HG03196 (cell line): ENCODE results near the gene CLTA.

Experiments used
- ATAC-seq: cut with Tn5 transposase; IDR thresholded peaks from one replicate; pipeline ENCODE4 v1.9.1; 2021; ENCODE audit not compliant: unreplicated experiment

Gene CLTA

DNA sequence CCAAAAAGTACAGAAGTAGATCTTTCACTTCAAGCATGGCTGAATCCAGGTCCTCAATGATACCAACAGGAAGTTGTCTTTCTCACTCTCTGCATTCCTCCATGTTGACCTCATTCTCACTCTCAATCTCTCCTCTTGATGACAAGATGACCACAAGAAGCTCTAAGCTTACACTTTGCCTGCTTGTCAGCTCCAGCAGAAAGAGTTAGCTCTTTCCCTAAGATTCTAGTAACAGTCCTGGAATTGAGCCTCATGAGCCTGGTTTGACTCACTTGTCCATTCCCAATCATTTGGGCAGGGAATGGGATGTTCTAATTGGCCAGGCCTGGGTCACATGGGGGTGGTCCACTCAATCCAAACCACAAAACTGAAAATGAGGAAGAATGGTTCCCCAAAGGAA, 3.3 kb upstream of the CLTA start:
- no peak for ATAC-seq

DNA sequence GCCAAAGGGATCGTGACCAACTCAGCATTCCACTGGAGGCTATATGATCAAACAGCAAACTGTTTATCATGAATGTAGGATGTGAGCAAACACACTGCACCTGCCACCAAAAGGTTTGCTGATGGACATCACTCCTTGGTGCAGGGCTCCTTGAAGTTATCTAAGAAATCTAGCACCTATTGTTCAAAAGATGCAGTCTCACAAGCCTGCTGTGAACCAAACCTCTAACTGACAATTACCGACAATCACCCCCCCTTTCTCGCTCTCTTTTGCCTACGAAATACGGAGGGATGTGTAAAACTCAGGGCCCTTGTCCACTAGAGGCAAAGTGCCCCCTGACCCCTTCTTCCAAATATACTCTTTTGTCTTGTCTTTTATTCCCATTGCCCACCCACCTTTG, 2.5 kb upstream of the CLTA start:
- ATAC-seq = no peak

DNA sequence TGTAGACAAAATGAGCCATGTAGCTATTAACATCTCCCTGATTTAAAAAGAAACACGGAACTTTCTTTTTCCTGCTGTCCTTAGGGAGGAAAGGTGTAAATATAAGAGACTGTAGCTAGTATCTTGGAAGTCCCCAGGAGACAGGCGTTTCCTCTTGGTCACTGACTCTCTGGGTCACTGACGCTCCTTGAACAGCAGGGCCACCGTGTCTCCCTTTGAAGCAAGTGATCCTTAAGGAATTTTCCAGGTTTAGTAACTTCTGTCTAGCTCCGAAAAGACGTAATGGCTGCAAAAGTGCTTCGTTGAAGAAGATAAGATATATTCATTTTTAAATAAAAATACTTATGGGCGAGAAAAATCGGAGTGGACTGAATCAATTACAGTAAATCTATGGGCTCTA, 745 bp upstream of the CLTA start:
- no peak for ATAC-seq

DNA sequence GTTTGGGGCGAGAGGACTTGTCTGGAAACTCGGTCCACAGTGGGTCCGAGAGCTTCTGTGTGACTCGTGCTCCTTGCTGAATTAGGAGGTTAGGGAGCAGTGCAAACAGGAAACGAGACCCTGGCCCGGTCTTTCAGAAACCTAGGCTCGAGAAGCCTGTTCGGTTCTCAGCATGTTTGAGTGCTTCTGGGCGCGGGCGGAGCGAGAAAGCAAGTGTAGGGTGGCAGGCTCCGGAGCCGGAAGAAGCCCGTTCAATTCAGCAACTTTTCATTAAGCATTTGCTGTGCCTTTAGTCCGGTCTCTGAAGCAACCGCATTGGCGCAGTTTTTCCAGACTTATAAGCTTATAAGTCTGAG, 547 bp downstream of the CLTA start:
- peak; percentile 16 for ATAC-seq

DNA sequence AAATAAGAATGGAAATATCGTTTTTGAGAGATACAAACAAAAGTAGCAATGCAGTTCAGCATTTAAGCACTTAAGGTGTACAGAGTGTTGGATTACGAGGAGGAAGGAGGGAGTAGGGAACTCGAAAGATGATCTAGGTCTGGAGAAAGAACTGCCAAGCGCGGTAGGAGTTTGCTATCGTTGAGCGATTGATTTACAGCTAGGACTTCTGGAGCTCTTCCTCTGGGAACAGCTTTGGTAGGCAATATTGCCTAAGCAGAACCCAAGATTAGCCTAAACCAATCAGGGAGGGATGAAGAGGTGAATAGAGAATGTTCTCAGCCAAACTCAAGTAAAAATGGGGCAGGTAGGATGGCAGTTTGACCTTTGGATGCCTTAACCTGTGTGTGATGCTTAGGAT, 965 bp downstream of the CLTA start:
- ATAC-seq = no peak

DNA sequence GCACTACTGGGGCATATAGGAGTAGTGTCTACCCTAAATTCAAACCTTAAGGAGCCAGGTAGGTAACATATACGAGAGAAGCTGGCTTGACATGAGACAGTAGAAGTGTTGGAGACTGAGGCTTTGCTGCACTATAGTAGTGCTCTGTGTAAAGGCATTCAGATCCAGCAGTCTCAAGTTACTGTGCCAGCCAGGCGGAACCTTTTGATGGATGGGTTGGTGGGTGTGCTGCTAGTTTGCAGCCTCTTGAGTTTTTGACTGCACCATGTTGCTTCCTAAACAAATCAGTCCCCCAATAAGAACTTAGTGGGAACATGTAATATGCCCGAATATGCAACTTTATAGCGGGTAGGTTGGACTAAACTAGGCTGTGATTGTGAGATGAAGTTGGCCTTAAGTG, 1.5 kb downstream of the CLTA start:
- ATAC-seq = no peak

DNA sequence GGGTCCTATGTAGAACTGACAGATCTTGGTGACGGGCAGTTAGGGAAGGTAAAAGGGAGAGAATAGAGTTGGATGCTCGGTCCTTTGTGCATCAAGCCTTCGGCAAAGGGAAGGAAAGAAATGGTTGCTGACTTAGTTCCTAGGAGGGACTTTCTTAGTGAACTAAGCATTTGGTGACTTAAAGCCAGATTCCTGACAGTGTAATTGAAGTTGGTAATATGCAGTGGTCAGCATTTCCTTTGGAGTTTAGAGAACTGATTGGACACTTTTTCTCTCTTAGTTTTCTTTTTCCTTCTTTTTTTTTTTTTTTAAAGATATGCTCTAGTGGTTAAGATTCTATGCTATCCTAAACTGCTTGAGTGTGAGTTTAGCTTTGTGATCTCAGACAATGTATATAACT, 2.3 kb downstream of the CLTA start:
- no peak for ATAC-seq

DNA sequence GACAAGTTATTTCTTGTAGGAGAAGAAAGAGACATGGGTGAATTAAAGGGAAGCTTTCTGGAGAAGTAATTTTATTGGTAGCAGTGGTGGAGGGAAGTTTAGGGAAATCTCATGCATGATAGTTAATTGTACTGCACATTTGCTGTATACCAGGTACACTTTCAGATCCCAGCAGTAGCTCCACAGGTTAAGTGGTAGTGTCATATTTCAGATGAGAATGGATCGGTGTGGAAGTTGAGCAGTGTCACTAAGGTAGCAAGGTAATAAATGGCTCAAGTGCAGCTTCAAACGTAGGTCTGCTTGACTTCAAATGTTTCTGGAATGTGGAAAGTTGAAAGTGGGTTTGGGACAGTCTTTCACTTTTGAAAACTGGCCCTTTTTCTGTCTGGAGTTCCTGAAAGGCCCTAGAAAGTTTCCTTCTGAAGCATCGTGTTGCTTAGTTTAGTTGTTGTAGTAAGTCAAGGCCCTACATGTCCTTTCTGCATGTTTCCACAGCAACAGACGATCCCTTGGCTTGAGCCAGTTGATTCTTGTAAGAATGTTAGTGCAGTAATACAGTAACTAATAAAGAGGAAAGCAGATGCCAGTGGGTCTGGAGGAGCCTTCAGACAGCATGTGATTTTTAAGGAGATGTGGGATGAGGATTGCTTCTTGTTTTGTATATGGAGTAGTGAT, 3.7 kb downstream of the CLTA start:
- no peak for ATAC-seq

DNA sequence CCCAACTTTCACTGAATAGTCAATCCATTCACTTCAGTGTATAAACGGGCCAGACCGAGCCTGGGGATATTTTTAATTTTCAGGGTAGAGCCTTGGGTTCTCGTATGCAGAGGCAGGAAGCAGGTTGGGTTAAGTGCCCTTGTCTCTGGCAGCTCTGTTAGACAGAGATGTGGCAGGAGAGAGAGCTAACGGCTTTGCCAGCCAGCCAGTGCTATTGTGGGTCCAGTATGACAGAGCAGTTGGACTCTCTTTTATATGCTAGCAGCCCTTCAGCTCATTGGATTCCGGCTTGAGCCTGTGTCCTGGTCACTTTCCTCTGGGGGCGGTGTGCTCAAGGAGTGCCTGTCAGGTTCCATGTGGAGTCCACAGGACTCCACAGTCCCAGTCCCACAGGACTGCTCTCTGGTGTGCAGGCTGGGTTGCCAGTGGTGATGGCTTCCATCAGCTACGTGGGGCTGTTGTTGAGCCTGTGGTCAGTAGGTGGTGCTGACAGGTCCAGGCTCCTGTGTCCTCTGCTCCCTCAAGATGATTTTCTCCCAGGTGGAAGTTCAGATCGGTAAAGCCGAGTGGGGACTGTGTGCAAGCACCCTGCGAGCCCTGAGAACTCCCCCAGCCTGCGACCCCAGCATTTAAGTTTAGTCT, 14.3 kb downstream of the CLTA start:
- no peak for ATAC-seq

DNA sequence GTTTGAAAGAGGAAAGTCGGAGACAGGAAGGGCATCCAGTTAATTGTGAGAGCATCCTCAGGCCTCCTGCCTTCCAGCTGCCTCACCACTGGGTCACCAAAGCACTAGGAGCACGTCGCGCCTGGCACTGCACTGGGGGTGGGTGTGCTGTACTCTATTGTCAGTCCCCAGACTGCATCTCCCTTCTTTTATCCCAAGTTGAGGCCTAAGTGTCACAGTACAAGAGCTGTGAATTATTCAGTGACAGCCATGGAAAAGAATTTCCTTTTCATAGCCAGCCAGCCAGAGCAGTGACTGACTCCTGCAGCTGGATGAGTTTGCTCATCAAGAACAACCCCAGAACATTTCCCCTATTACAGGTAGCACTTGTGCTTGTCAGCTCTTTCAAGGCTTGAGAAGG, 16.3 kb downstream of the CLTA start:
- ATAC-seq = no peak

DNA sequence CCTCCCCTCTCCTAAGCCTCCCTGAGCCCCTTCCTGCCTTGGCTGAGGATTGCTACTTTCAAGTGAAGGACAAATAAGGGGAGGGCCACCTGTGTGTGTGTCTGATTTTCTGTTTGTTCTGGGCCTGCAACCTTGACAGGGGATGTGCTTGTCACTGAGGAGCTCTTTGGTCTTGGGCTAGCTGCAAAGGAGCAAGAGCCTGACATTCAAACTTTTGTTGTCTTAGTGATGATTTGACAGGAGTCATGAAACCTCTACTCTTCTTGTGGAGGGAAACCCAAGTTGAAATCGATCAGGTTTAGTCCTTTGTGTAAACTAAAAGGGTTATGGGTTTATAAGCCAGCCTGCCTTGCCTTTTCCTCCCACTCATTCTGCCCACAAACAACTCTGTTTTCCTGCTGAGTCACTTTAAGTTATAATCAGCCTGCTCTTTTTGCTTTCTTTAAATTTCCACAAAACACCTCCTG, 16.9 kb downstream of the CLTA start:
- no peak for ATAC-seq

DNA sequence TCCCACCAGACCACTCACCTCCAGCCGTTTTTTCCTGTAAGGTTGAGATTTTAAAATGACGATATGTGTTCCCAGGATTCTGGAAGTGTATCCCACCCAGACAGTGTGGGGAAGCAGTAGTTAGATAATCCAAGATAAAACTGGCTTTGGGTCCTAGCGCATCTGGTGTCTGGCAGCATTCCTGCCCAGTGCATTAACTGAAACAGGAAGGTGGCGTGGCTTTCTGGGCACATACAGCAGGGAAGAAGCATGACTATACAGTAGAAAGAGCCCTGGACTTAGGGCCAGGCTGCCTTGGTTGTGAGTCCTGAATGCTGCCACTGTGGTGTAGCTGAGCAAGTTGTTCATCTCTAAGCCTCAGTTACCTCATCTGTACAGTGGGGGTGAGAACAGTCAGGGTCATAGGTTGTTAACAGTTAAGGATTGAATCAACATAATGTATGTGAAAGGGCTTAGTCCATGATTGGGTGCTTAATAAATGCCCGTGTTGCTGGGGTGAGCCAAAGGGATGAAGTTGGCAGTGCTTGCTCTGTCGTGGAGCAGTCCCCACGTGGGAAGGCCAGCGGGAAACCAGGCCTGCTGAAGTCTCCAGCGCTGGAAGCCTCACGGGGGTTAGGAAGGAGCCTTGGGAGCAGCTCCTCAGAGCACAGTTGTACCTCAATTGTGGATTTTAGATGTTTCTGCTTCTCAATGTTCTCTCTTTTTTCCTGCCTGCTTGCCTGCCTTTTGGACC, 18.0 kb downstream of the CLTA start:
- no peak for ATAC-seq

- ATAC-seq = no peak
These were observed 20.0 kb downstream of the CLTA start for GRCh38 chr9:36210722-36211121.

DNA sequence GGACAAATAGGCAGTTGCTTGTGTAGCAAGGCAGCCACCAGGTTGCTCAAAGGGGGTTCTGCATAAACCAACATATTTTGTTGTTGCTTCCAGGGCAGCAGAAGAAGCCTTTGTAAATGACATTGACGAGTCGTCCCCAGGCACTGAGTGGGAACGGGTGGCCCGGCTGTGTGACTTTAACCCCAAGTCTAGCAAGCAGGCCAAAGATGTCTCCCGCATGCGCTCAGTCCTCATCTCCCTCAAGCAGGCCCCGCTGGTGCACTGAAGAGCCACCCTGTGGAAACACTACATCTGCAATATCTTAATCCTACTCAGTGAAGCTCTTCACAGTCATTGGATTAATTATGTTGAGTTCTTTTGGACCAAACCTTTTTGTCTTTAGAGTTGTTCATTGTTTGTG, 20.8 kb downstream of the CLTA start:
- ATAC-seq = no peak

DNA sequence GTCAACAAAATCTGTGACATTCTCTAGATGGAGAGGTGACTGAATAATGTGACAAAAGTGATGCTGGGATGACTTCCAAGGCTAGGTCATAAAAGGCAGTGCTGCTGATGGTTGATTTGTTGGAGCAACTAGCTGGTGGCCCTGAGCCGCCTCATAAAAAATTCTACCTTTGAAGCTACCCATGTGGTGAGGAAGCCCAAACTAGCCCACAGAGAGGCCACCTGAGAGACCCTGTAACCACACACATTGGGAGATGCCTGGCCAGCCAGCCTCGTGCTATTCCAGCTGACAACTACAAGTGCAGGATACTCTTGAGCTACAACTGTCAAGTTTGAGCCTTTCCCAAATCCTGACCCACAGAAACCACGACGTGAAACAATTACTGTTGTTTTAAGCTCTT, 22.7 kb downstream of the CLTA start:
- no peak for ATAC-seq

GRCh38 chr9:36213989-36214388, 23.3 kb downstream of the CLTA start:
- ATAC-seq = no peak

DNA sequence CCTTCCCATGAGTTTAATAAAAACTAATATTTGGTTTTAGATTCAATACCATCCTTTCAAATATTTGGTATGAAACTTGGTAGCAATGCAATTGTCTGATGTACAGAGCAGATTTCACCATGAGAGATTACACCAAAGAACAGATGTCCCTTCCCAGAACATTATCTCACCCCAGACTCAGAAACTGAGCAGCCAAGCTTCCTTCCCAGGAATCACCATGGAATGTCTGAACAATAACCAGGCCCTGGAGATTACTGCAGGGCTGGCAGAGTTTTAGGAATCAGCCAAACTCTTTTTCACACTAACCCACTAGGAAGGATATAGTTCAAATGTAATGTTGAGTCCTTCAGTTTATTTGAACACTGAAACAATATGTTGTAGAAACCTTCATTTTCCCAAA, 23.9 kb downstream of the CLTA start:
- ATAC-seq = no peak

DNA sequence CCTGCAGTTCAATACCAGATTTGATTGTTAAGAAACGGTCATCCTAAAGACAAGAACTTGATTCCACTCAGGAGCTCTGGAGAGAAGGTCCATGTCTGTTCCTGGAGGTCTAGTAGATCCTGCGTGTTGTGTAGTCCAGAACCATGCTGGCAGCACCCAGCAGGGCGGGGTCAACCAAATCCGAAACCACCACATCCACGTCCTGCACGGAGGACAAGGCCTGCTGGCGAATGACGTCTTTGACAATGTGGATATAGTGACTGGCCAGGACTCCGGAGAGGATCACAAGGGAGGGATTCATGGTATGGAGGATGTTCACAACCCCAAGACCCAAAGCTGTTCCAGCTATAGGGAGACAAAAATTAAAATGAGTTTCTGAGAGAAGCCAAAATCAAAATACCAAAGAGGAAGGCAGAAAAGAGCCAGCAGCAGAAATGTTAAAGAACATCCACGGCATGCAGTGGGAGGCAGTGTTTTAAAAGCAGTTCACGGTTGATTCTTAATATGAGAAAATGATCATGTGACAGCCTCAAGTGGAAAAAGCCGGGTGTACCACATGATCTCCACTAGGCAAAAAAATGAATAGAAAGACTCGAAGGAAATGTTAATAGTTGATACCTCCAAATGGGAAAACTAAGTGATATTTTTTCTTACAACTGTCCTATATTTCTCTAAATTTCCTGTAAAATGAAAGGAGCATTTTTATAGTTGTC, 26.7 kb downstream of the CLTA start:
- no peak for ATAC-seq

- no peak for ATAC-seq
These were observed 27.3 kb downstream of the CLTA start for GRCh38 chr9:36218011-36218410.

DNA sequence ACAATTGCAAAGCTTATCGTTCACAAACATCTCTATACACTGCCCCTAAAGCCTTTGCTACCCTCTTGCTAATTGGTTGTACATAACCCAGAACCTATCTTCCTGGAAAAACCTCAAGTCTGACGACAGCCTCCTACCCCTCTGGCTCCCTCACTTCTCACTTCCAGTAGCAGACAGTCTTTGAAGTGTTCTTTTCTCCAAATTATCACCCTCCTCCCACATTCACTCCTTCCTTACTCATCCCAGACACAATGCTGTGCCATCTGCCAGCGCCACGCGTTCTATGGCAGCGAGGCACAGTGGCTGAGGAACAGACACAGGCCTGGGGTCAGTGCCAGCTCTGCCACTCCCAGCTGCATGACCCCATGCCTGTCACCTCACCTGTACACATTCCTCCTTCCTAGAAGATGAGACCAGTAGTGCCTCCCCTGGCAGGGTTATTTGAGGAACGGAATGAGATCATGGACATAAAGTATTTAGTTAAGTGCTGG, 27.7 kb downstream of the CLTA start:
- no peak for ATAC-seq

GRCh38 chr9:36221667-36222066, 30.9 kb downstream of the CLTA start:
- no peak for ATAC-seq

GRCh38 chr9:36222449-36222848, 31.7 kb downstream of the CLTA start:
- ATAC-seq = no peak
